Endodermal cell (in vitro differentiated cells): ENCODE measurements around the gene TRHDE. TPM values are rescaled to one million over a fixed set of nuclear protein-coding genes. Genes with fewer than 3 reads are reported as not detected.

Experiments used
- DNase-seq: peaks from one replicate; pipeline ENCODE4 v3.0.0-alpha.2; 2017
- H3K27ac ChIP-seq: 2 replicates; pipeline ENCODE4 v1.5.1; 2013; ENCODE audit warnings: mild to moderate bottlenecking, low read depth, low read length, moderate library complexity
- H3K27me3 ChIP-seq: 2 replicates; pipeline ENCODE4 v1.6.1; 2013; ENCODE audit warnings: mild to moderate bottlenecking, low read length, moderate library complexity; ENCODE audit not compliant: insufficient read depth, control insufficient read depth, poor library complexity, severe bottlenecking
- H3K36me3 ChIP-seq: 2 replicates; pipeline ENCODE4 v1.7.0; 2013; ENCODE audit warnings: mild to moderate bottlenecking, low read length, moderate library complexity; ENCODE audit not compliant: control insufficient read depth, insufficient read depth
- H3K4me1 ChIP-seq: one replicate; pipeline ENCODE4 v1.7.0; 2013; ENCODE audit warnings: low read length; ENCODE audit not compliant: control insufficient read depth, insufficient read depth
- H3K4me3 ChIP-seq: 2 replicates; pipeline ENCODE4 v1.5.1; 2013; ENCODE audit warnings: mild to moderate bottlenecking, low read length, moderate library complexity
- H3K9ac ChIP-seq: 2 replicates; pipeline ENCODE4 v1.6.1; 2013; ENCODE audit warnings: mild to moderate bottlenecking, low read length, moderate library complexity; ENCODE audit not compliant: poor library complexity, severe bottlenecking; ENCODE audit errors: extremely low read depth
- H3K9me3 ChIP-seq: 2 replicates; pipeline ENCODE4 v1.6.1; 2013; ENCODE audit warnings: mild to moderate bottlenecking, low read length, moderate library complexity; ENCODE audit not compliant: control insufficient read depth
- H3K27ac Mint-ChIP-seq: 2 replicates; pipeline ENCODE4 v1.8.0; 2020; ENCODE audit warnings: mixed read lengths
- H3K27me3 Mint-ChIP-seq: 2 replicates; pipeline ENCODE4 v1.8.0; 2021; ENCODE audit warnings: mild to moderate bottlenecking, mixed read lengths; ENCODE audit not compliant: insufficient read depth
- H3K36me3 Mint-ChIP-seq: 2 replicates; pipeline ENCODE4 v1.8.0; 2020; ENCODE audit warnings: low read depth, mixed read lengths
- H3K4me1 Mint-ChIP-seq: 2 replicates; pipeline ENCODE4 v1.8.0; 2020; ENCODE audit warnings: mixed read lengths
- H3K4me3 Mint-ChIP-seq: 2 replicates; pipeline ENCODE4 v1.8.0; 2020; ENCODE audit warnings: mild to moderate bottlenecking, moderate library complexity, mixed read lengths
- H3K9me3 Mint-ChIP-seq: 2 replicates; pipeline ENCODE4 v1.8.0; 2020; ENCODE audit warnings: mild to moderate bottlenecking, mixed read lengths
- WGBS, 2 experiments: methylation state at CpG; one replicate each; pipeline versions ENCODE4 v1.1.5 to v1.1.7; 2013; ENCODE audit warnings: missing lambda C conversion rate in 2 of 2, mixed read lengths in 1 of 2; ENCODE audit not compliant: insufficient coverage in 1 of 2, insufficient read length in 1 of 2; 5-methylcytosine and 5-hydroxymethylcytosine counted together
- total RNA-seq, 2 donors: library from RNA; stranded (reverse); fragmentation: NEBNext Ultra II Directional in 1 of 2; extraction: Animal tissue kit (Norgen Biotek cat#: 25700) in 1 of 2; gene quantifications; 2 replicates in 1 of 2; 3 replicates in 1 of 2; pipeline ENCODE4 v1.2.1, GENCODE V29; 2021
- TF ChIP-seq, protein P1 (sequence below): fragments of 200-600 bp; sonication (generic); conservative IDR thresholded peaks from 2 replicates; pipeline ENCODE4 v1.5.0; 2021; ENCODE audit warnings: antibody characterized with exemption, mild to moderate bottlenecking

TRHDE gene
- total RNA-seq, 2 donors from 2014 or later, result 0.20 to 1.2 TPM

DNA sequence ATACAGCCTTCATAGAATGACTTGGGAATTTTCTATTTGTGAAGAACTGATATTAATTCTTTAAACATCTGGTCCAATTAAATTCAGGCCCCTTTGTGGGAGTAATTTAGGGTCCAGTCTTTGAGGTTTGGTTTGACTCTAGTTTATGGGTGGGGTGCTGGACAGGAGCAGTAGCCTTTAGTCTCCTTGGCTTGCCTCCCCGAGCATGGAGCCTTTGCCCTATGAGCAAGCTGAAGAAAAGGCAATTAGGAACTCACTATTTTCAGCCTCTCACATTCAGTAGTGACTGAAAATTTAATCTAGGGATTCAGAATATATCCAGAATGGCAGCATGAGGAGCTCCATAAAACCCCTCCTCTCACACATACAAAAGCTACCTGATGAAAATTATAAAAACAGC lies 161.1 kb downstream of the TRHDE start:
- peaks cover 8% of the 10 kb centered on the region for H3K4me1 Mint-ChIP-seq
- 63% methylated on average over 1 of the region's 1 CpG; no CpG with 5 or more reads in 1 of the 2 experiments for WGBS, 2 experiments
- Histone ChIP-seq H3K4me3 (no peak overlapping the region), H3K36me3 (no peaks in the 10 kb centered on the region), H3K27me3 (no peaks in the 10 kb centered on the region), H3K9ac (no peak overlapping the region), H3K4me1 (no peaks in the 10 kb centered on the region), H3K9me3 (no peaks in the 10 kb centered on the region), H3K27ac (no peak overlapping the region)
- no peak overlapping the region for H3K27ac Mint-ChIP-seq
- no peak overlapping the region for H3K4me3 Mint-ChIP-seq
- H3K9me3 Mint-ChIP-seq, result peaks cover 8% of the 10 kb centered on the region
- DNase-seq, result no peak
- H3K27me3 Mint-ChIP-seq, result no peaks in the 10 kb centered on the region
- no peaks in the 10 kb centered on the region for H3K36me3 Mint-ChIP-seq
- TF ChIP-seq, protein P1, sequence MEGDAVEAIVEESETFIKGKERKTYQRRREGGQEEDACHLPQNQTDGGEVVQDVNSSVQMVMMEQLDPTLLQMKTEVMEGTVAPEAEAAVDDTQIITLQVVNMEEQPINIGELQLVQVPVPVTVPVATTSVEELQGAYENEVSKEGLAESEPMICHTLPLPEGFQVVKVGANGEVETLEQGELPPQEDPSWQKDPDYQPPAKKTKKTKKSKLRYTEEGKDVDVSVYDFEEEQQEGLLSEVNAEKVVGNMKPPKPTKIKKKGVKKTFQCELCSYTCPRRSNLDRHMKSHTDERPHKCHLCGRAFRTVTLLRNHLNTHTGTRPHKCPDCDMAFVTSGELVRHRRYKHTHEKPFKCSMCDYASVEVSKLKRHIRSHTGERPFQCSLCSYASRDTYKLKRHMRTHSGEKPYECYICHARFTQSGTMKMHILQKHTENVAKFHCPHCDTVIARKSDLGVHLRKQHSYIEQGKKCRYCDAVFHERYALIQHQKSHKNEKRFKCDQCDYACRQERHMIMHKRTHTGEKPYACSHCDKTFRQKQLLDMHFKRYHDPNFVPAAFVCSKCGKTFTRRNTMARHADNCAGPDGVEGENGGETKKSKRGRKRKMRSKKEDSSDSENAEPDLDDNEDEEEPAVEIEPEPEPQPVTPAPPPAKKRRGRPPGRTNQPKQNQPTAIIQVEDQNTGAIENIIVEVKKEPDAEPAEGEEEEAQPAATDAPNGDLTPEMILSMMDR, result no peak

DNA sequence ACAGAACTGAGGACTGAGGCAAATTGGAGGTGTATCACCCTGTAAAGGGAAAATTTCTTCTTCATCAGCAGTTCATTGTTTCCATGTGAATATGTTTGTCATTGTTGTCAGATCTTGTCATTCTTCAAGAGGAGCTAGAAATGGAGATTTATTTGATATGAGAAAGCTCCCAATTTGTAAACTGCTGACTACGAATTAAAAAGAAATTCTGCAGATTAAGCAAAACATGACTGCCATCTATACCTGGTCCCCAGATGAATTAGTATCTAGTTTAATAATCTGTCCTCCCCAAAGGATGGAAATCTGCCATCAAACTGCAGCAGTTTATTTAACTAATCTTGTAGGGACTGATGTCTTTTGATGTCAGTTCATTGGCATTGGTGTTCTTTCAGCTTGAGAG lies 162.8 kb downstream of the TRHDE start:
- Mint-ChIP-seq H3K27ac (no peak overlapping the region), H3K27me3 (no peaks in the 10 kb centered on the region), H3K36me3 (no peaks in the 10 kb centered on the region), H3K4me1 (peaks cover 8% of the 10 kb centered on the region), H3K4me3 (no peak overlapping the region), H3K9me3 (peaks cover 5% of the 10 kb centered on the region)
- 95% methylated on average over 1 of the region's 1 CpG; no CpG with 5 or more reads in 1 of the 2 experiments for WGBS, 2 experiments
- Histone ChIP-seq H3K4me3 (no peak overlapping the region), H3K36me3 (no peaks in the 10 kb centered on the region), H3K9me3 (peaks cover 7% of the 10 kb centered on the region), H3K4me1 (no peaks in the 10 kb centered on the region), H3K27ac (no peak overlapping the region), H3K27me3 (no peaks in the 10 kb centered on the region), H3K9ac (no peak overlapping the region)
- TF ChIP-seq, protein P1, result no peak
- no peak for DNase-seq

GRCh38 chr12:72442217-72442616 lies 170.0 kb downstream of the TRHDE start:
- H3K9me3 ChIP-seq, result peaks cover 7% of the 10 kb centered on the region
- H3K4me1 ChIP-seq, result peaks cover 3% of the 10 kb centered on the region
- H3K27ac ChIP-seq, result no peak overlapping the region
- 83 to 84% methylated on average over 2 of the region's 2 CpGs for WGBS, 2 experiments
- H3K27me3 ChIP-seq, result no peaks in the 10 kb centered on the region
- H3K4me3 ChIP-seq, result no peak overlapping the region
- Mint-ChIP-seq H3K4me1 (peaks cover 7% of the 10 kb centered on the region), H3K27ac (no peak overlapping the region), H3K9me3 (peaks cover 19% of the 10 kb centered on the region), H3K27me3 (no peaks in the 10 kb centered on the region), H3K4me3 (no peak overlapping the region), H3K36me3 (no peaks in the 10 kb centered on the region)
- H3K36me3 ChIP-seq, result no peaks in the 10 kb centered on the region
- H3K9ac ChIP-seq, result no peak overlapping the region
- TF ChIP-seq, protein P1, result no peak
- DNase-seq, result no peak
